Measurements from ENCODE around the gene MEGF11.

DNA sequence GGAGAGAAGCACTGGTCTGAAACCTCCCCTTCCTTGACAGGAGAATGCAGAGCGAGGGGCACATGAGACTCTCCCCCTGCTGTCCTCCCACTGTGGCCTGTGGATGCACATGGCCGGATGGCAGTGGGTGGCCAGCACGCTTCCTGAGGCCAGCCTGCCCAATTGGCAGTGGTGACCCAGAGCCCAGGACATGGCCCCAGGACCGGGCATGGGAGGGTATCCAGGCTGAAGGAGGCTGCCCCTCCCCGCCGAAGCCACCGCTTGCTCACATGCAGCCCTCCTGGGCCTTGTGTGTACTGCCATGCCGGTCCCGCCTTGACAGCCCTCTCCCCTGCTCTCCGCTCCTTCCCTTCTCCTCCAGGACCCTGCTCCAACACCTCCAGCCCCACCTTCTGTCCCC, 100.9 kb downstream of the MEGF11 start:
- TF ChIP-seq, protein P1, sequence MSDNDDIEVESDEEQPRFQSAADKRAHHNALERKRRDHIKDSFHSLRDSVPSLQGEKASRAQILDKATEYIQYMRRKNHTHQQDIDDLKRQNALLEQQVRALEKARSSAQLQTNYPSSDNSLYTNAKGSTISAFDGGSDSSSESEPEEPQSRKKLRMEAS (IDR thresholded peaks at IDR 0.05) = no peak
- TF ChIP-seq, protein P2, sequence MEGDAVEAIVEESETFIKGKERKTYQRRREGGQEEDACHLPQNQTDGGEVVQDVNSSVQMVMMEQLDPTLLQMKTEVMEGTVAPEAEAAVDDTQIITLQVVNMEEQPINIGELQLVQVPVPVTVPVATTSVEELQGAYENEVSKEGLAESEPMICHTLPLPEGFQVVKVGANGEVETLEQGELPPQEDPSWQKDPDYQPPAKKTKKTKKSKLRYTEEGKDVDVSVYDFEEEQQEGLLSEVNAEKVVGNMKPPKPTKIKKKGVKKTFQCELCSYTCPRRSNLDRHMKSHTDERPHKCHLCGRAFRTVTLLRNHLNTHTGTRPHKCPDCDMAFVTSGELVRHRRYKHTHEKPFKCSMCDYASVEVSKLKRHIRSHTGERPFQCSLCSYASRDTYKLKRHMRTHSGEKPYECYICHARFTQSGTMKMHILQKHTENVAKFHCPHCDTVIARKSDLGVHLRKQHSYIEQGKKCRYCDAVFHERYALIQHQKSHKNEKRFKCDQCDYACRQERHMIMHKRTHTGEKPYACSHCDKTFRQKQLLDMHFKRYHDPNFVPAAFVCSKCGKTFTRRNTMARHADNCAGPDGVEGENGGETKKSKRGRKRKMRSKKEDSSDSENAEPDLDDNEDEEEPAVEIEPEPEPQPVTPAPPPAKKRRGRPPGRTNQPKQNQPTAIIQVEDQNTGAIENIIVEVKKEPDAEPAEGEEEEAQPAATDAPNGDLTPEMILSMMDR (IDR thresholded peaks at IDR 0.05 in 2 of 3, conservative IDR thresholded peaks at IDR 0.05 in 1 of 3; ENCODE audit: borderline replicate concordance in 1 of 3, insufficient read depth in 1 of 3, low read depth in 2 of 3, low read length in 2 of 3) = no peak
- TF ChIP-seq EZH2 (IDR thresholded peaks at IDR 0.05) = no peak
- TF ChIP-seq POLR2A (IDR thresholded peaks at IDR 0.05; ENCODE audit: borderline replicate concordance, extremely low read depth, insufficient read depth, insufficient read length) = no peak
- TF ChIP-seq CEBPB (IDR thresholded peaks at IDR 0.05; ENCODE audit: low read depth) = no peak
- TF ChIP-seq ZFX (IDR thresholded peaks at IDR 0.05) = no peak
